Neural progenitor cell (in vitro differentiated cells): Measurements from ENCODE around the gene HMCN1. TPM values are rescaled to one million over a fixed set of nuclear protein-coding genes. Genes with fewer than 3 reads are reported as not detected.

Experiments used
- DNase-seq: peaks from one replicate; pipeline ENCODE4 v3.0.0-alpha.2; 2016; ENCODE audit warnings: low spot score
- H2AFZ ChIP-seq: fragments of 200-600 bp; sonication (generic); replicated peaks from 2 replicates; pipeline ENCODE4 v1.6.1; 2016; ENCODE audit warnings: antibody characterized with exemption
- H3F3A ChIP-seq: fragments of 200-600 bp; sonication (generic); 2 replicates; pipeline ENCODE4 v1.6.1; 2016; ENCODE audit warnings: antibody characterized with exemption, low read depth
- H3K27ac ChIP-seq: fragments of 200-600 bp; sonication (generic); 2 replicates; pipeline ENCODE4 v1.5.1; 2016; ENCODE audit warnings: mild to moderate bottlenecking
- H3K27me3 ChIP-seq: fragments of 200-600 bp; sonication (generic); 2 replicates; pipeline ENCODE4 v1.6.1; 2016; ENCODE audit warnings: mild to moderate bottlenecking, moderate library complexity
- H3K36me3 ChIP-seq: fragments of 200-600 bp; sonication (generic); 2 replicates; pipeline ENCODE4 v1.5.1; 2016
- H3K4me1 ChIP-seq: fragments of 200-600 bp; sonication (generic); 2 replicates; pipeline ENCODE4 v1.6.1; 2016; ENCODE audit warnings: mixed run types
- H3K4me2 ChIP-seq: fragments of 200-600 bp; sonication (generic); 2 replicates; pipeline ENCODE4 v1.6.1; 2016
- H3K4me3 ChIP-seq: fragments of 200-600 bp; sonication (generic); 2 replicates; pipeline ENCODE4 v1.5.1; 2016
- H3K79me2 ChIP-seq: fragments of 200-600 bp; sonication (generic); 2 replicates; pipeline ENCODE4 v1.6.1; 2016; ENCODE audit warnings: low read depth
- H3K9ac ChIP-seq: fragments of 200-600 bp; sonication (generic); 2 replicates; pipeline ENCODE4 v1.6.1; 2016
- H3K9me3 ChIP-seq: fragments of 200-600 bp; sonication (generic); 2 replicates; pipeline ENCODE4 v1.5.1; 2016; ENCODE audit warnings: low read depth
- H4K20me1 ChIP-seq: fragments of 200-600 bp; sonication (generic); 2 replicates; pipeline ENCODE4 v1.6.1; 2016; ENCODE audit warnings: low read depth
- H3K27ac Mint-ChIP-seq: 3 replicates; pipeline ENCODE4 v1.8.0; 2021; ENCODE audit warnings: mixed read lengths
- H3K27me3 Mint-ChIP-seq: 2 replicates; pipeline ENCODE4 v1.8.0; 2022; ENCODE audit warnings: low read depth, mild to moderate bottlenecking, inconsistent platforms, moderate library complexity, mixed read lengths; ENCODE audit not compliant: insufficient read depth
- H3K36me3 Mint-ChIP-seq: 3 replicates; pipeline ENCODE4 v1.8.0; 2021; ENCODE audit warnings: mixed read lengths
- H3K4me1 Mint-ChIP-seq: 3 replicates; pipeline ENCODE4 v1.8.0; 2021; ENCODE audit warnings: mixed read lengths
- H3K4me3 Mint-ChIP-seq: 3 replicates; pipeline ENCODE4 v1.8.0; 2021; ENCODE audit warnings: mild to moderate bottlenecking, moderate library complexity, mixed read lengths
- H3K9me3 Mint-ChIP-seq: 3 replicates; pipeline ENCODE4 v1.8.0; 2020; ENCODE audit warnings: mixed read lengths
- CTCF ChIP-seq: fragments of 200-600 bp; sonication (generic); IDR thresholded peaks from 2 replicates; pipeline ENCODE4 v1.5.1; 2017; ENCODE audit warnings: antibody characterized with exemption, mild to moderate bottlenecking
- EZH2 ChIP-seq: fragments of 200-600 bp; sonication (generic); IDR thresholded peaks from 2 replicates; pipeline ENCODE4 v1.6.1; 2017; ENCODE audit warnings: antibody characterized with exemption, mild to moderate bottlenecking, moderate library complexity
- EZH2phosphoT487 ChIP-seq: fragments of 200-600 bp; sonication (generic); IDR thresholded peaks from 2 replicates; pipeline ENCODE4 v1.6.1; 2017; ENCODE audit warnings: antibody characterized with exemption
- total RNA-seq: library from RNA; depleted of rRNA; stranded (reverse); fragments of >200 nt; gene quantifications from 2 replicates; pipeline ENCODE4 v1.2.3, GENCODE V29; 2015; ENCODE audit warnings: low replicate concordance

Gene HMCN1
- total RNA-seq, 1 donor from 2014 or later = 26.4 TPM

GRCh38 chr1:186129758-186130157, 395.6 kb downstream of the HMCN1 start:
- Histone ChIP-seq H3K27me3 (no peaks in the 10 kb centered on the region), H3K79me2 (no peaks in the 10 kb centered on the region), H3K27ac (no peak overlapping the region), H4K20me1 (no peaks in the 10 kb centered on the region), H3K36me3 (no peaks in the 10 kb centered on the region), H3K4me1 (no peaks in the 10 kb centered on the region), H3K4me3 (no peak overlapping the region), H3K9ac (no peak overlapping the region), H3K9me3 (no peaks in the 10 kb centered on the region), H3K4me2 (no peak overlapping the region), H2AFZ (no peak overlapping the region), H3F3A (no peaks in the 10 kb centered on the region)
- no peak overlapping the region for H3K27ac Mint-ChIP-seq
- H3K36me3 Mint-ChIP-seq = no peaks in the 10 kb centered on the region
- H3K27me3 Mint-ChIP-seq = no peaks in the 10 kb centered on the region
- no peaks in the 10 kb centered on the region for H3K9me3 Mint-ChIP-seq
- no peaks in the 10 kb centered on the region for H3K4me1 Mint-ChIP-seq
- no peak overlapping the region for H3K4me3 Mint-ChIP-seq
- no peak for DNase-seq
- TF ChIP-seq EZH2 (no peak), EZH2phosphoT487 (no peak), CTCF (no peak)

- no peaks in the 10 kb centered on the region for H3K27me3 Mint-ChIP-seq
- no peaks in the 10 kb centered on the region for H3K27me3 ChIP-seq
- H3K4me1 ChIP-seq = no peaks in the 10 kb centered on the region
- H3K9ac ChIP-seq = no peak overlapping the region
- H3K9me3 ChIP-seq = no peaks in the 10 kb centered on the region
- DNase-seq = no peak
- no peaks in the 10 kb centered on the region for H4K20me1 ChIP-seq
- no peaks in the 10 kb centered on the region for H3K36me3 ChIP-seq
- H3K36me3 Mint-ChIP-seq = no peaks in the 10 kb centered on the region
- TF ChIP-seq CTCF = no peak
- no peak for TF ChIP-seq EZH2
- no peak for TF ChIP-seq EZH2phosphoT487
- no peaks in the 10 kb centered on the region for H3K4me1 Mint-ChIP-seq
- no peak overlapping the region for H3K27ac Mint-ChIP-seq
- H2AFZ ChIP-seq = no peak overlapping the region
- H3K9me3 Mint-ChIP-seq = no peaks in the 10 kb centered on the region
- no peak overlapping the region for H3K4me3 ChIP-seq
- no peaks in the 10 kb centered on the region for H3F3A ChIP-seq
- H3K4me3 Mint-ChIP-seq = no peak overlapping the region
- no peaks in the 10 kb centered on the region for H3K79me2 ChIP-seq
- H3K27ac ChIP-seq = no peak overlapping the region
- no peak overlapping the region for H3K4me2 ChIP-seq
Measured at GRCh38 chr1:186139115-186139514, 404.9 kb downstream of the HMCN1 start.

GRCh38 chr1:186139701-186140100, 405.5 kb downstream of the HMCN1 start:
- no peaks in the 10 kb centered on the region for H4K20me1 ChIP-seq
- no peak overlapping the region for H3K9ac ChIP-seq
- no peaks in the 10 kb centered on the region for H3K79me2 ChIP-seq
- Mint-ChIP-seq H3K4me1 (no peaks in the 10 kb centered on the region), H3K27ac (no peak overlapping the region), H3K4me3 (no peak overlapping the region), H3K9me3 (no peaks in the 10 kb centered on the region), H3K27me3 (no peaks in the 10 kb centered on the region), H3K36me3 (no peaks in the 10 kb centered on the region)
- H3F3A ChIP-seq = no peaks in the 10 kb centered on the region
- TF ChIP-seq CTCF = no peak
- no peak for TF ChIP-seq EZH2
- no peak for TF ChIP-seq EZH2phosphoT487
- no peak for DNase-seq
- no peak overlapping the region for H2AFZ ChIP-seq
- H3K9me3 ChIP-seq = no peaks in the 10 kb centered on the region
- H3K27me3 ChIP-seq = no peaks in the 10 kb centered on the region
- no peaks in the 10 kb centered on the region for H3K4me1 ChIP-seq
- H3K4me2 ChIP-seq = no peak overlapping the region
- H3K36me3 ChIP-seq = no peaks in the 10 kb centered on the region
- no peak overlapping the region for H3K4me3 ChIP-seq
- no peak overlapping the region for H3K27ac ChIP-seq

GRCh38 chr1:186142159-186142558, 408.0 kb downstream of the HMCN1 start:
- no peaks in the 10 kb centered on the region for H3K27me3 Mint-ChIP-seq
- TF ChIP-seq EZH2phosphoT487 (no peak), CTCF (no peak)

More at GRCh38 chr1:186142159-186142558, 408.0 kb downstream of the HMCN1 start:
- Histone ChIP-seq H3K4me1 (no peaks in the 10 kb centered on the region), H3K4me2 (no peak overlapping the region), H3K9me3 (no peaks in the 10 kb centered on the region), H3K27me3 (no peaks in the 10 kb centered on the region), H3K36me3 (no peaks in the 10 kb centered on the region), H3K27ac (no peak overlapping the region), H4K20me1 (no peaks in the 10 kb centered on the region), H3K79me2 (no peaks in the 10 kb centered on the region), H3F3A (no peaks in the 10 kb centered on the region), H2AFZ (no peak overlapping the region), H3K4me3 (no peak overlapping the region), H3K9ac (no peak overlapping the region)
- Mint-ChIP-seq H3K9me3 (no peaks in the 10 kb centered on the region), H3K4me1 (no peaks in the 10 kb centered on the region), H3K36me3 (no peaks in the 10 kb centered on the region), H3K27ac (no peak overlapping the region), H3K4me3 (no peak overlapping the region)
- DNase-seq = no peak
